Duodenal mucosa (tissue), 2 donors: ENCODE results near the gene GIT1.

Experiments used
- H3K27ac ChIP-seq: one replicate; pipeline ENCODE4 v1.7.0; 2013; ENCODE audit warnings: low read depth, low read length
- H3K27me3 ChIP-seq, 2 donors: one replicate each; pipeline ENCODE4 v1.7.0; 2013; ENCODE audit warnings: low read length in 2 of 2, control low read depth in 1 of 2; ENCODE audit not compliant: insufficient read depth in 2 of 2, control insufficient read depth in 1 of 2
- H3K36me3 ChIP-seq, 2 donors: one replicate each; pipeline ENCODE4 v1.7.0; 2013; ENCODE audit warnings: low read length in 2 of 2, control low read depth in 1 of 2; ENCODE audit not compliant: insufficient read depth in 2 of 2, control insufficient read depth in 1 of 2
- H3K4me1 ChIP-seq, 2 donors: one replicate each; pipeline ENCODE4 v1.7.0; 2013; ENCODE audit warnings: low read length in 2 of 2, control low read depth in 1 of 2; ENCODE audit not compliant: insufficient read depth in 2 of 2, control insufficient read depth in 1 of 2
- H3K4me3 ChIP-seq, 2 donors: one replicate each; pipeline ENCODE4 v1.7.0; 2013; ENCODE audit warnings: low read length in 2 of 2, low read depth in 1 of 2
- H3K9ac ChIP-seq, 2 donors: one replicate each; pipeline ENCODE4 v1.7.0; 2013; ENCODE audit warnings: low read length in 2 of 2, low read depth in 1 of 2
- H3K9me3 ChIP-seq, 2 donors: one replicate each; pipeline ENCODE4 v1.7.0; 2013; ENCODE audit warnings: low read length in 2 of 2, control low read depth in 1 of 2; ENCODE audit not compliant: control insufficient read depth in 1 of 2

GIT1 gene

DNA sequence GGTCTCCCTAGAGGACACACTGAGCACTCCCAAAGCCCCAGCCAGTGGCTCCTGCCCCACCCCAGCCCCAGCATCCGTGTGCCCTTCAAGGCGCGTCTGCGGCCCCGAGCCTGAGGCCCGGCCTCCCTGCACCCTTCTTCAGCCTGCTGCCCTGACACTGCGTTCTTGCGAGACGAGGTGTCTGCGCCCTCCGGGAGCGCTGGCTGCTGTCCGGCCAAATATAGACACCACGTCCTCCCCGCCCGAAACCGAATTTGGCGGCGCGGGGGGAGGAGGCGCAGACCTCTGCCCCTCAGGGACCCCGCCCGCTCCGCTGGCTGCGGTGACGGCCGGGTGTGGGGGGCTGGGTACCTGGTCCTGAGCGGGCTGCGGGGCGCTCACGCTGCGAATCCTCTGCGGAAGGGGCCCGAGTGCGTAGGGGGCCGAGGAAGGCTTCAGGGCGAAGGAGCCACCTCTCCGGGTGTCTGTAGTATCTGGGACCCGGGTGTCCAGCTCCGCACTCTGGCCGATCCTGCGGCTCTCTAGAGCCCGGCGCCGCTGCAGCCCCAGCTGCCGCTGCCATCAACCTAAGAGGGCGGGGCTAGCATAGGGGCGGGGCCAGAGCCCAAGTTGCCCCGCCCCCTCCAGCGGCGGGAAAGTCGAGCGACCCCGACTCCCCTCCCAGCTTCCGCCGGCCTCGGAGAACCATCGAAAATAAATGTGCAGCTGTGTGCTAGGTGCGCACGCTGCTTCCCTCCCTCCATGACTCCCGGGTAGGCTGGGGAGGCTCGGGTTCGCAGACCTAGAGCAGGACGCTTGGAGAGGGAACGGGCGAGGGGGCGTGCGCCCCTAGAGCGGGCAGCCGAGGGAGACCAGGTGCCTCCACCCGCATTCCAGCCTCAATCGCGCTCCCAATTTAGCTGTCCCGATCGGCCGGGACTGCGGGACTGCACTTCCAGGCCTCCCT lies 33.2 kb upstream of the GIT1 start, which contains the start of gene CORO6:
Gene CORO6 (minus strand): TSS at position 576 of the 946 bp plus-strand sequence. CDS start 1,491 bp downstream, outside the sequence.
- Histone ChIP-seq H3K4me1 (peaks cover 14 to 15% of the 10 kb centered on the region in 2 donors), H3K4me3 (peak within 1 kb of the TSS; percentile 66), H3K9ac (peak within 1 kb of the TSS; percentile 37 to 47), H3K27me3 (peaks cover 6 to 14% of the 10 kb centered on the region in 2 donors), H3K9me3 (no peaks in the 10 kb centered on the region), H3K27ac (no peak within 1 kb of the TSS), H3K36me3 (peaks cover 0 to 3% of the 10 kb centered on the region in 2 donors)

DNA sequence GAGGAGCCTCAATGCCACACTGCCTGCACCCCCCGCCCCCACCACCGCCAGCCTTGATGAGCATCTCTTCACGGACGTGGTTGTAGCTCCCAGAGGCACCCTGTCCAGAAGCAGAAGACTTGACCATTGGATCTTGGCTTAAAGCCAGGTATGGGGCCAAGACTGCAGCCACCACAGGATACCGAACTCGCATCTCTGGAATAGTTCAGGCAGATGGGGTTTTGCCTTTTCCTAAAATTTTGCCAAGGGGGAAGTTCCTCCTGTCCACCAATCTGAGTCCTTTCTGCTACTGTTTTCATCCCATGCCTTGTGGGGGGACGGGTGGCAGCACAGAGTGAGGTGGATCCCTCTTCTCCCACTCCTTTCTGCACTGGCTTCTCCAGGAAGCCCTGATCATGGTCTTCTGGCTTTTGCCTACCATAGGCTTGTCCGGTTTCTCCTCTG lies 32.3 kb upstream of the GIT1 start:
- Histone ChIP-seq H3K27ac (no peak overlapping the region), H3K27me3 (peaks cover 6 to 18% of the 10 kb centered on the region in 2 donors), H3K4me3 (peak overlapping the region; percentile 66), H3K36me3 (peaks cover 0 to 3% of the 10 kb centered on the region in 2 donors), H3K9ac (no peak overlapping the region), H3K9me3 (no peaks in the 10 kb centered on the region), H3K4me1 (peaks cover 22 to 23% of the 10 kb centered on the region in 2 donors)

DNA sequence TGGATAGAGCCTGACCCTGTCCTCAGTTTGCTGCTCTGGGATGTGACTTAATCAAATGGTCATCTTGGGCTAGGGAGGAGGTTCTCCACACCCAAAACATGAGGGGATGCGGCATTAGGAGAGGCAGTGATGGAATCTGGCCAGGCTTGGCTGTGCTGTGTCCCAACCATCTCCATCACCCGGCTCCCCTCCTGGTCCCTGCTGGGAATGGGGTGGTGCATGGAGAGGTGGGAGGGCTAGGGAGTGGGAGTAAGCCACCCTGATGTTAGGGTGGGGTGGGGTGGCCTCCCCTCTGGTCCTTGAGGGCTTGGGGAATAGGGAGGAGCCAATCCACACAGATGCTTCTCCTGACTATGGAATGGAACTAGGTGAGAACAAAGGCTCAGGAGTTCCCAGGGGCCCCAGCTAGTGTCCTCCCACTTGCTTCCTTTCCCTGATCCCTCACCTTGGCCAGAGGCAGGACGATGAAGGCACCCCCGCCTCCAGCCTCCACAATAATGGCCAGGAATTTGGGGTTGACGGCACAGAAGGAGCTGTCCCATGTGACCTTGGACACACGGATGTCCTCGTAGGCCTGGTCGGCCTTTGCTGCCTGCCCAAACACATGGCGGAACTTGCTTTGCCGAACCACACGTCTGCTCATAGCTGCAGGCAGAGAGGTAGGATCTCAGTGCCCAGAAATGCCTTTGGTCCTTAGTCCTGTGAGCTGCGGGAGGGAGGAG lies 31.5 kb upstream of the GIT1 start:
- no peaks in the 10 kb centered on the region for H3K36me3 ChIP-seq
- H3K4me3 ChIP-seq = no peak overlapping the region
- no peak overlapping the region for H3K27ac ChIP-seq
- no peaks in the 10 kb centered on the region for H3K9me3 ChIP-seq
- H3K9ac ChIP-seq = no peak overlapping the region
- H3K27me3 ChIP-seq = peaks cover 13 to 26% of the 10 kb centered on the region in 2 donors
- peaks cover 31 to 32% of the 10 kb centered on the region in 2 donors for H3K4me1 ChIP-seq

DNA sequence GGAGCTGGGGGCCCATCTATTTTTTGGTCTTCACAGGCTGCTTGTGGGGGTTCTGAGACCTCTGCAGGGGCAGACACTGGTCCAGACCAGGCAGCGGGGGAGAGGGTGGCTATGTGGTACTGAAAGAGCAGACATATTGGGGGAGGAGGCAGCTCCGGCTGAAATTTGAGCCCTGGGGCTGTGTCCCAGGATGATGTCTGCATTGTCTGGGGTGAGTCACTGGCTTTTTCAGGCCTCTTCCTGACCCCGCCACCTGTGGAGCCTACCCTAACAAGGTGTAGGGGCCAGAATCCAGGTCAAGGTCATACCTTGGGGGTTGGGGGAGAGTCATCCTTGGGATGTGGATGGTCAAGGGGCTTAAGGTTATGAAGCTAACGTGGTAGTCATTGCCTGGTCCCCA lies 30.8 kb upstream of the GIT1 start:
- Histone ChIP-seq H3K4me1 (peaks cover 33 to 36% of the 10 kb centered on the region in 2 donors), H3K27ac (no peak overlapping the region), H3K36me3 (no peaks in the 10 kb centered on the region), H3K4me3 (no peak overlapping the region), H3K9me3 (no peaks in the 10 kb centered on the region), H3K9ac (no peak overlapping the region), H3K27me3 (peaks cover 15 to 30% of the 10 kb centered on the region in 2 donors)

DNA sequence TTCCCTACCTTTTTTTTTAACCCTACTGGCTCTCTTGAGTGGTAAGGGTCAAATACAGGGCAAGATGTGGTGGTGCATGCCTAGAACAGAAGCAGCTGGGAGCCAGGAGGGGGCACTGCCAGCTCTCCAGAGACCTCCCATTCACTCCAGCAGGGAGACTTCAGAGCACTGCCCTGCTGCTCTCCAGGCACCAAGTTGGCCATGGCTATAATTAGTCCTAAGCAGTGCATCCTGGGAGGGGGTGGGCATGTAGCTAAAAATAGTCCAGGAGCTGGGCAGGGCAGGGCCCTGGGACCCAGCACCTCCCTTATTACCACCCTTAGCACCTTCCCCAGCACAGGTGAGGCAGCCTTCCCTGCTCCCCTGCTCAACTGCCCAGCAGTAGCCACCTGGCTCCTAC lies 29.8 kb upstream of the GIT1 start:
- Histone ChIP-seq H3K27ac (no peak overlapping the region), H3K36me3 (no peaks in the 10 kb centered on the region), H3K4me3 (no peak overlapping the region), H3K9me3 (no peaks in the 10 kb centered on the region), H3K9ac (no peak overlapping the region), H3K4me1 (peaks cover 37 to 45% of the 10 kb centered on the region in 2 donors), H3K27me3 (peaks cover 15 to 39% of the 10 kb centered on the region in 2 donors)

DNA sequence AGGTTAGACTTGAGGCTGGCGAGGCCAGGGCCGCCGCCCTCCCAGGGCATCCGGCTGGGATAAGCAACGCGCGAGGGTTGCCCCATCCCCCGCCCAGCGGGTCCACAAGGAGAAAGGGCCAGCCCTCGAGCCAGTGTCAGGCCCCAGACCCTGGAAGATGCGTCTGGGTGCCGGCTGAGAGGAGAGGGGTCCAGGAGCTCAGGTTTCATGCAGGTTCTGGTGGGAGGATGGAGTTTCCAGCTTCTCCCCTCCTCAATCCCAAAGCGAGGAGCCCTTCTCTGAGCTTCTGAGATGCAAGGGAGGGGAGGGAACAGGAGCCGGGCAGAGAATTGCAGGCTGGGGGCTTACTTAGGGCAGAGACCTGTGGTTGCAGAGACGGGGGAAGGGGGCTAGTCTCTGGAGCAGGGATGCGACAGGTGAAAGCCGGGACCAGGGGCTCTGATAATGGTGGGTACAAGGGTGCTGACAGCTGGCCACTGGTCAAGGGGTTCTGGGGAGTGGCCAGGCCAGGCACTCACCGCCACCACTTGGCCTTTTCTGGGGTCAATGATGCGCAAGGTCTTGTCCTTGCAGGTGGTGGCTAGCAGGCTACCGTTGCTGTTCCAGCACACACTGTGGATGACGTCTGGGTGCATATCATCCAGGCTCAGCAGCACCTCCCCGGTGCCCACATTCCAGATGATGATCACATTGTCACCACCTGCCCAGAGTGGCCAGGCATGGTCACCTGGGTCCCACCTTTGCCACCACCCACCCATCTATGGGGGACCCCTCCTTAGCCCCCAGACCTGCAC lies 29.0 kb upstream of the GIT1 start:
- Histone ChIP-seq H3K9ac (no peak overlapping the region), H3K9me3 (no peaks in the 10 kb centered on the region), H3K4me3 (peak overlapping the region; percentile 48 to 70), H3K4me1 (peaks cover 45 to 52% of the 10 kb centered on the region in 2 donors), H3K27ac (no peak overlapping the region), H3K36me3 (no peaks in the 10 kb centered on the region), H3K27me3 (peaks cover 15 to 44% of the 10 kb centered on the region in 2 donors)

DNA sequence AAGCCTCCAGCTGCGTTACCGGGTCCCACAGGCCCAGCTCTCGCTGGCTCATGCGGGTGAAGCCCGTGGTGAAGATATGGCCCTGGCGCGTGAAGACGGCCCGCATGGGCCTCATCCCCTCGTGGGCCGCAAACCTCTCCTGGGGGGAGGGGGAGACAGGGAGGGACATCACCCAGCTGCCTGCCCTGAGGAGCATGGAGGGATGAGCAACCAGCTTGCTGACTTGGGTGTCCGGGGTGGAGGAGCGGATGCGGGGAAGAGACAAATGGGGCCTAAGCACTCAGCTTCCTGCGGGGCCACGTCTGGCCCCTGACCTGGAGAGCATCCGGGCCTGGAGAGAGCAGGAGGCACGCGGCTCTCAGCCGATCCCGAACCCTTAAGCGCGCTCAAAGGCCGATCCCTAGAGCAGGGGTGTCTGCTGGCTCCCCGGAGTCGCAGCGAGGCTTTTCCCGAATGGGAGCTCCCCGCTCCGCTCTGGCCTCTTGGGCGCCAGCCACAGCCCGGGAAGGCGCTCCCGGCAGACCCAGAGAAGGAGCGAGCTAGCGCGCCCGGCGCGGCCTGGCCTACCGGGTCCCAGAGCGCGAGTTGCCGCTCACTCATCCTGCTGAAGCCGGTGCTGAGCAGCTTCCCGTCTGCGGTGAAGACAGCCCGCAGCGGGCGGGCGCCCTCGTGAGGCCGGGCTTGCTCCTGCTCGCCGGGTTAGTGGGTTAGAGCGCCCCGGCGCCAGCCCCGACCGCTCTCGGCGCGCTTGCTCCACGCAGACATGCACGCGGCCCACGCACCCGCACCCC lies 28.2 kb upstream of the GIT1 start:
- Histone ChIP-seq H3K27ac (no peak overlapping the region), H3K9ac (peak overlapping the region; percentile 61 to 69), H3K27me3 (peaks cover 15 to 44% of the 10 kb centered on the region in 2 donors)

DNA sequence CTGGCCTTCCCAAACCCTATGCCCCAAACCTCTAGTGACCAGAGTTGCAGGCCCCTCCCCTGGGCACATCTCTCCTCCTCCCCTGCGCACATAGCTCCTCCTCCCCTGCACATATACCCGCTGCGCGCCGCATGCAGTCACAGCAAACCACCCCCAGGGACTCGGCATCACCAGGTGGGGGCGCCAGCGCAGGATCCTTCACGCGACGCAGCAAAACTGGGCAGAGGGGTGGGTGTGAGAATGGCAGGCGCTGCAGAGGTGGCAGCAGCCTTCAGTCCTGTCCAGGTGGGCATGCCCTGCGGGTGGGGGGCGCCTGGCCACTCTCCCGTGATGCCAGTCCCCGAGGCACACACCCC lies 27.7 kb upstream of the GIT1 start:
- H3K9me3 ChIP-seq = no peaks in the 10 kb centered on the region
- peaks cover 40 to 45% of the 10 kb centered on the region in 2 donors for H3K4me1 ChIP-seq
- H3K27me3 ChIP-seq = peaks cover 15 to 44% of the 10 kb centered on the region in 2 donors
- no peak overlapping the region for H3K27ac ChIP-seq
- peak overlapping the region; percentile 61 to 69 for H3K9ac ChIP-seq
- no peaks in the 10 kb centered on the region for H3K36me3 ChIP-seq
- H3K4me3 ChIP-seq = peak overlapping the region; percentile 68 to 70

More for the DNA sequence above, 28.2 kb upstream of the GIT1 start:
- no peaks in the 10 kb centered on the region for H3K9me3 ChIP-seq
- peaks cover 41 to 48% of the 10 kb centered on the region in 2 donors for H3K4me1 ChIP-seq
- H3K4me3 ChIP-seq = peak overlapping the region; percentile 68 to 70
- H3K36me3 ChIP-seq = no peaks in the 10 kb centered on the region
